22Rv1 (cell line): ENCODE data around the gene SNU13.

Experiments
- H3K27ac ChIP-seq: fragments of 450-650 bp; 2 replicates; pipeline ENCODE4 v1.5.1; 2017
- ZFX ChIP-seq: fragments of 450-650 bp; IDR thresholded peaks from 2 replicates; pipeline ENCODE4 v1.6.1; 2017; ENCODE audit warnings: antibody characterized with exemption, borderline replicate concordance
- TF ChIP-seq, protein P1 (sequence below): fragments of 450-650 bp; IDR thresholded peaks from 2 replicates; pipeline ENCODE4 v1.5.1; 2017; ENCODE audit warnings: mild to moderate bottlenecking

The SNU13 gene

GRCh38 chr22:41661713-41662112, 27.0 kb downstream of the SNU13 start:
- TF ChIP-seq ZFX: no peak
- TF ChIP-seq, protein P1, sequence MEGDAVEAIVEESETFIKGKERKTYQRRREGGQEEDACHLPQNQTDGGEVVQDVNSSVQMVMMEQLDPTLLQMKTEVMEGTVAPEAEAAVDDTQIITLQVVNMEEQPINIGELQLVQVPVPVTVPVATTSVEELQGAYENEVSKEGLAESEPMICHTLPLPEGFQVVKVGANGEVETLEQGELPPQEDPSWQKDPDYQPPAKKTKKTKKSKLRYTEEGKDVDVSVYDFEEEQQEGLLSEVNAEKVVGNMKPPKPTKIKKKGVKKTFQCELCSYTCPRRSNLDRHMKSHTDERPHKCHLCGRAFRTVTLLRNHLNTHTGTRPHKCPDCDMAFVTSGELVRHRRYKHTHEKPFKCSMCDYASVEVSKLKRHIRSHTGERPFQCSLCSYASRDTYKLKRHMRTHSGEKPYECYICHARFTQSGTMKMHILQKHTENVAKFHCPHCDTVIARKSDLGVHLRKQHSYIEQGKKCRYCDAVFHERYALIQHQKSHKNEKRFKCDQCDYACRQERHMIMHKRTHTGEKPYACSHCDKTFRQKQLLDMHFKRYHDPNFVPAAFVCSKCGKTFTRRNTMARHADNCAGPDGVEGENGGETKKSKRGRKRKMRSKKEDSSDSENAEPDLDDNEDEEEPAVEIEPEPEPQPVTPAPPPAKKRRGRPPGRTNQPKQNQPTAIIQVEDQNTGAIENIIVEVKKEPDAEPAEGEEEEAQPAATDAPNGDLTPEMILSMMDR: no peak
- no peak overlapping the region for H3K27ac ChIP-seq

- TF ChIP-seq, protein P1: no peak
- TF ChIP-seq ZFX: no peak
Observed at GRCh38 chr22:41661088-41661487, 27.6 kb downstream of the SNU13 start.

DNA sequence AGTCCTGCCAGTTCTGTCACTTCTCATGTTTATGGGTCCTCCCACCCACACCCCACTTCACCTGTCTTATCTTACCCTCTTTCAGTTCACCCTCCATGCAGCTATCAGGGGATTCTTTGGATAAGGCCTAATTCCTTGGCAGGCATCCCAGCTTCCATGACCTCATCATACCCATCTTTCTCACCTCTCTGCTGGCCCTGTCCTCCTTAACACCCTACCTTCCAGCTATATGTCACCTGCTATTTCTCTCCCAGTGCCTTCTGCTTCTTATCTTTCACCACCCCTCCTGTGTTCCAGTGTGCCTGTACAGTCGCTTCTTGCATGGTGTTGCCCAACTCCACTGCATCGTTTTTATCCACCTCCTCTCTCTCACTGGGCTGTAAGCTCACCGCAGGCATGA, 28.3 kb downstream of the SNU13 start:
- TF ChIP-seq, protein P1: no peak
- no peak for TF ChIP-seq ZFX
- no peak overlapping the region for H3K27ac ChIP-seq

More at GRCh38 chr22:41661088-41661487, 27.6 kb downstream of the SNU13 start:
- no peak overlapping the region for H3K27ac ChIP-seq

DNA sequence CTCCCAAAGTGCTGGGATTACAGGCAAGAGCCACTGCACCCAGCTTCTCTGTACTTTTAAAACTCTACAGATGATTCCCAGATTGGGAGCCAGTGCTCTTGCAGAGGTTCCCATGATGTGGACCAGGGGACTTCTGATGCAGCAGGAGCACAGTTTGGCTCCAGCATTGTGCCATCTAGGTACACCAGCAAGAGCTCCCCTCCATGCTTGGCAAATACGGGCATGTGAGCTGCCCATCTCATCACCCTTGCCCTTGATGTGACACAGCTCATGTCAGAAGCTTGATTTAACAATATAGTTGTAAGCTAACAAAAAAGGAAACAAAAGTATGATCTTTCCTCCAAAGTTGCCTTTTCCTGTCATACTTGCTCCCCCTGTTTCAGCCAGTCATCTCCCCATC, 28.7 kb downstream of the SNU13 start:
- no peak overlapping the region for H3K27ac ChIP-seq
- TF ChIP-seq, protein P1: no peak
- no peak for TF ChIP-seq ZFX

GRCh38 chr22:41658869-41659268, 29.8 kb downstream of the SNU13 start:
- TF ChIP-seq ZFX: no peak
- TF ChIP-seq, protein P1: no peak
- no peak overlapping the region for H3K27ac ChIP-seq

- TF ChIP-seq ZFX: no peak
- TF ChIP-seq, protein P1: no peak
- no peak overlapping the region for H3K27ac ChIP-seq
Observed at GRCh38 chr22:41657709-41658108, 31.0 kb downstream of the SNU13 start.

- TF ChIP-seq, protein P1: no peak
- TF ChIP-seq ZFX: no peak
- H3K27ac ChIP-seq: no peak overlapping the region
Observed at GRCh38 chr22:41656556-41656955, 32.1 kb downstream of the SNU13 start.
